GM19438 (cell line): Measurements from ENCODE around the gene RIOK2.
"Not testable (repeated sequence)": the region's sequence is repeated elsewhere in the genome, so short reads cannot be mapped to it uniquely, and the experiment has no call there.

Experiments
- ATAC-seq: cut with Tn5 transposase; IDR thresholded peaks from one replicate; pipeline ENCODE4 v1.9.1; 2021; ENCODE audit warnings: low read depth; ENCODE audit not compliant: unreplicated experiment

The RIOK2 gene

GRCh38 chr5:97171703-97172102 lies 11.3 kb downstream of the RIOK2 start:
- no peak for ATAC-seq

GRCh38 chr5:97167435-97167834 lies 15.6 kb downstream of the RIOK2 start:
- no peak for ATAC-seq

GRCh38 chr5:97165726-97166125 lies 17.3 kb downstream of the RIOK2 start:
- no peak for ATAC-seq

GRCh38 chr5:97164846-97165245 lies 18.2 kb downstream of the RIOK2 start:
- ATAC-seq: no peak

- ATAC-seq: no peak
These were observed 19.2 kb downstream of the RIOK2 start for GRCh38 chr5:97163790-97164285.

- no peak for ATAC-seq
These were observed 19.7 kb downstream of the RIOK2 start for GRCh38 chr5:97163360-97163764.

- no peak for ATAC-seq
These were observed 21.0 kb downstream of the RIOK2 start for GRCh38 chr5:97162045-97162444.

- no peak for ATAC-seq
These were observed 25.4 kb downstream of the RIOK2 start for GRCh38 chr5:97157689-97158088.

- ATAC-seq: no peak
These were observed 31.7 kb downstream of the RIOK2 start for GRCh38 chr5:97151370-97151769.

- no peak for ATAC-seq
These were observed 32.6 kb downstream of the RIOK2 start for GRCh38 chr5:97150401-97150800.

GRCh38 chr5:97149709-97150108 lies 33.3 kb downstream of the RIOK2 start:
- no peak for ATAC-seq

GRCh38 chr5:97148288-97148687 lies 34.8 kb downstream of the RIOK2 start:
- no peak for ATAC-seq

- no peak for ATAC-seq
These were observed 39.3 kb downstream of the RIOK2 start for GRCh38 chr5:97143704-97144103.

GRCh38 chr5:97142521-97143254 lies 40.4 kb downstream of the RIOK2 start, which contains the start of gene LIX1:
Gene LIX1 (minus strand): TSS chr5:97142611. CDS start chr5:97142576, 35 bp downstream.
- ATAC-seq: peak; percentile 85

- ATAC-seq: no peak
These were observed 41.5 kb downstream of the RIOK2 start for GRCh38 chr5:97141539-97141938.

- no peak for ATAC-seq
These were observed 42.0 kb downstream of the RIOK2 start for GRCh38 chr5:97141031-97141430.

GRCh38 chr5:97140250-97140649 lies 42.8 kb downstream of the RIOK2 start:
- not testable (repeated sequence) for ATAC-seq

- ATAC-seq: no peak
These were observed 46.6 kb downstream of the RIOK2 start for GRCh38 chr5:97136475-97136874.

GRCh38 chr5:97135868-97136267 lies 47.2 kb downstream of the RIOK2 start:
- ATAC-seq: no peak

- no peak for ATAC-seq
These were observed 48.4 kb downstream of the RIOK2 start for GRCh38 chr5:97134634-97135033.

GRCh38 chr5:97133101-97133500 lies 49.9 kb downstream of the RIOK2 start:
- no peak for ATAC-seq

- no peak for ATAC-seq
These were observed 51.1 kb downstream of the RIOK2 start for GRCh38 chr5:97131921-97132320.
